ENCODE measurements around the gene LRMDA.

- TF ChIP-seq CTCF (IDR thresholded peaks at IDR 0.05) (no peak), POLR2A (IDR thresholded peaks at IDR 0.05) (no peak)
Observed at GRCh38 chr10:75772153-75772887, 340.9 kb downstream of the LRMDA start.

All from adrenal gland (tissue), 5 donors.